Panc1 (cell line): Measurements from ENCODE around the gene SEC11A. TPM values are rescaled to one million over a fixed set of nuclear protein-coding genes. Genes with fewer than 3 reads are reported as not detected.

Experiments used
- ATAC-seq: fragments of 200-7000 bp; cut with Tn5 transposase; 2 replicates; pipeline ENCODE4 v1.9.1; 2020; ENCODE audit warnings: mild to moderate bottlenecking, moderate library complexity
- BruUV-seq: library from RNA; stranded (reverse); fragments of 400-500 nt; replicated peaks from 2 replicates; lab custom pipeline; 2021; lab: Mats Ljungman, UMichigan
- CTCF ChIA-PET: fragments of 300-600 bp; sonication (Branson Sonifier 250); formaldehyde crosslinking; loops from one replicate; lab custom pipeline; 2022; ENCODE audit warnings: antibody characterized with exemption; lab: Charles Lee
- POLR2A ChIA-PET: fragments of 300-600 bp; sonication (Branson Sonifier 250); formaldehyde crosslinking; loops from one replicate; lab custom pipeline; 2022; ENCODE audit warnings: antibody characterized with exemption; lab: Charles Lee
- DNase-seq: peaks from one replicate; pipeline ENCODE4 v3.0.0-alpha.2; 2010; ENCODE audit warnings: low read depth, low spot score
- H3K27ac ChIP-seq: 2 replicates; pipeline ENCODE4 v1.5.1; 2011; ENCODE audit warnings: mild to moderate bottlenecking, low read length, inconsistent platforms
- H3K27me3 ChIP-seq: fragments of 200-500 bp; sonication (Bioruptor generic); 2 replicates; pipeline ENCODE4 v1.6.0; 2014; ENCODE audit warnings: low read length, inconsistent platforms; ENCODE audit not compliant: control insufficient read depth, insufficient read depth
- H3K36me3 ChIP-seq: fragments of 200-500 bp; sonication (Bioruptor generic); 2 replicates; pipeline ENCODE4 v1.5.1; 2014; ENCODE audit warnings: inconsistent platforms, mild to moderate bottlenecking, low read length, moderate library complexity; ENCODE audit not compliant: control insufficient read depth, insufficient read depth
- H3K4me1 ChIP-seq: 2 replicates; pipeline ENCODE4 v1.5.1; 2011; ENCODE audit warnings: inconsistent platforms, mild to moderate bottlenecking, low read length, moderate library complexity; ENCODE audit not compliant: control insufficient read depth, insufficient read depth
- H3K4me3 ChIP-seq, 2 experiments: 2 replicates each; pipeline ENCODE4 v1.5.1; 2011 to 2012; ENCODE audit warnings: low read depth in 2 of 2, low read length in 2 of 2, mild to moderate bottlenecking in 2 of 2, inconsistent platforms in 1 of 2, moderate library complexity in 1 of 2
- H3K9me3 ChIP-seq: fragments of 200-500 bp; sonication (Bioruptor generic); 2 replicates; pipeline ENCODE4 v1.5.1; 2014; ENCODE audit warnings: low read depth, mild to moderate bottlenecking, inconsistent platforms, low read length, moderate library complexity; ENCODE audit not compliant: control insufficient read depth, insufficient read depth
- CTCF ChIP-seq: fragments of 450-650 bp; IDR thresholded peaks from 2 replicates; pipeline ENCODE4 v1.5.1; 2017; ENCODE audit warnings: mild to moderate bottlenecking
- POLR2AphosphoS5 ChIP-seq: IDR thresholded peaks from 2 replicates; pipeline ENCODE4 v1.6.1; 2012; ENCODE audit warnings: mild to moderate bottlenecking, low read depth, low read length, moderate library complexity
- REST ChIP-seq, 2 experiments: IDR thresholded peaks; 2 replicates each; pipeline ENCODE4 v1.6.1; 2011 to 2012; ENCODE audit warnings: low read depth in 2 of 2, control low read depth in 1 of 2, low read length in 1 of 2, mild to moderate bottlenecking in 1 of 2, moderate library complexity in 1 of 2; ENCODE audit not compliant: insufficient read depth in 1 of 2
- SIN3A ChIP-seq: IDR thresholded peaks from 2 replicates; pipeline ENCODE4 v1.6.1; 2012; ENCODE audit warnings: low read depth, mild to moderate bottlenecking, low read length, moderate library complexity, borderline replicate concordance; ENCODE audit not compliant: insufficient read depth
- TCF7L2 ChIP-seq: IDR thresholded peaks from 2 replicates; pipeline ENCODE4 v1.6.1; 2011; ENCODE audit warnings: mild to moderate bottlenecking, low read depth, low read length, inconsistent platforms
- in situ Hi-C: cut with HindIII; loops from 2 replicates; pipeline ENCODE4 v1.10.0; 2016; ENCODE audit warnings: low sequenced_read_pairs, low pct_unique_long_range_greater_than_20kb
- intact Hi-C: fragments of 100-400 bp; cut with micrococcal nuclease; formaldehyde crosslinking; loops from one replicate; pipeline ENCODE4 v1.10.0; 2022; ENCODE audit not compliant: unreplicated experiment
- total RNA-seq: library from RNA; stranded (reverse); gene quantifications from one replicate; pipeline ENCODE4 v1.2.1, GENCODE V29; 2021; ENCODE audit not compliant: unreplicated experiment

SEC11A gene
- total RNA-seq, 1 experiment from 2014 or later, result 164 TPM

GRCh38 chr15:84734794-84735479, 19.0 kb upstream of the SEC11A start:
- peaks cover 6% of the 10 kb centered on the region; the same call in 1 of the 2 replicates for H3K4me1 ChIP-seq
- H3K9me3 ChIP-seq, result no peaks in the 10 kb centered on the region
- peak overlapping the region in 1 of 2 experiments; percentile 37; a peak in 2 of 4 replicates for H3K4me3 ChIP-seq
- in situ Hi-C loops, result no loop called here
- TF ChIP-seq TCF7L2 (0 out of 2 replicates have a peak, but pooled peaks have one; percentile 36), CTCF (no peak)
- BruUV-seq, result no TSS peak
- no peak for DNase-seq
- CTCF ChIA-PET, result interaction anchor here (0.6 to 0.7 kb wide), 3 partner anchors 8 to 854 kb away, joined by 4 read pairs; no protein-coding TSS in a partner anchor
- intact Hi-C loops, result no loop called here
- H3K27me3 ChIP-seq, result no peaks in the 10 kb centered on the region
- no peak overlapping the region for H3K27ac ChIP-seq
- ATAC-seq, result peak; percentile 57
- POLR2A ChIA-PET, result no interaction called here
- H3K36me3 ChIP-seq, result no peaks in the 10 kb centered on the region

GRCh38 chr15:84731774-84732173, 15.8 kb upstream of the SEC11A start:
- no peaks in the 10 kb centered on the region for H3K36me3 ChIP-seq
- ChIA-PET POLR2A (no interaction called here), CTCF (interaction anchor here (0.7 kb wide), 1 partner anchor 98 kb away, joined by 4 read pairs; no protein-coding TSS in a partner anchor)
- in situ Hi-C loops, result no loop called here
- H3K9me3 ChIP-seq, result no peaks in the 10 kb centered on the region
- TF ChIP-seq CTCF, result no peak
- TF ChIP-seq POLR2AphosphoS5, result no peak
- TF ChIP-seq SIN3A, result no peak
- TF ChIP-seq REST (IDR thresholded peaks at IDR 0.05; ENCODE audit: insufficient read depth in 1 of 2, low read depth in 2 of 2, low read length in 1 of 2), result no peak
- TF ChIP-seq TCF7L2, result no peak
- no peaks in the 10 kb centered on the region for H3K27me3 ChIP-seq
- DNase-seq, result no peak
- no TSS peak for BruUV-seq
- intact Hi-C loops, result no loop called here
- H3K4me1 ChIP-seq, result peaks cover 6% of the 10 kb centered on the region; the same call in 1 of the 2 replicates
- no peak overlapping the region for H3K27ac ChIP-seq
- no peak for ATAC-seq
- no peak overlapping the region for H3K4me3 ChIP-seq
